SK-N-SH treated with all-trans-retinoic acid at 6 μM for 48 hours (cell line): ENCODE results near the gene PRKRIP1.

ENCODE experiments used
- CREB5 ChIP-seq: fragments of 250-450 bp; sonication (Bioruptor Pico); IDR thresholded peaks from 2 replicates; pipeline ENCODE4 v1.5.1; 2020; ENCODE audit warnings: low read depth, mild to moderate bottlenecking, moderate library complexity
- CSDC2 ChIP-seq: fragments of 250-450 bp; sonication (Bioruptor Pico); IDR thresholded peaks from 2 replicates; pipeline ENCODE4 v1.5.0; 2020; ENCODE audit warnings: mild to moderate bottlenecking, moderate library complexity
- CSRNP3 ChIP-seq: fragments of 250-450 bp; sonication (Bioruptor Pico); IDR thresholded peaks from 2 replicates; pipeline ENCODE4 v1.5.1; 2021; ENCODE audit warnings: mild to moderate bottlenecking, moderate library complexity
- PPARA ChIP-seq: fragments of 250-450 bp; sonication (Bioruptor Pico); IDR thresholded peaks from 2 replicates; pipeline ENCODE4 v1.5.0; 2020; ENCODE audit warnings: mild to moderate bottlenecking, borderline replicate concordance
- ZC3H10 ChIP-seq: fragments of 250-450 bp; sonication (Bioruptor Pico); IDR thresholded peaks from 2 replicates; pipeline ENCODE4 v1.5.1; 2021; ENCODE audit warnings: mild to moderate bottlenecking, moderate library complexity
- ZFP30 ChIP-seq: fragments of 450-650 bp; formaldehyde crosslinking; IDR thresholded peaks from 2 replicates; pipeline ENCODE4 v1.5.0; 2022; ENCODE audit warnings: mild to moderate bottlenecking, moderate library complexity
- ZNF565 ChIP-seq: fragments of 450-650 bp; formaldehyde crosslinking; conservative IDR thresholded peaks from 2 replicates; pipeline ENCODE4 v1.5.0; 2020; ENCODE audit warnings: low read depth, mild to moderate bottlenecking, moderate library complexity

GRCh38 chr7:102464577-102465280 is 68.6 kb downstream of the PRKRIP1 start, which contains the start of the genes ALKBH4 and LRWD1:
- TF ChIP-seq CSDC2 (no peak), CSRNP3 (no peak), ZC3H10 (CRISPR knock-in tag) (no peak), CREB5 (CRISPR knock-in tag) (no peak), ZFP30 (no peak), PPARA (CRISPR knock-in tag) (no peak), ZNF565 (CRISPR knock-in tag) (no peak)
